ENCODE measurements around the gene GAB4.

DNA sequence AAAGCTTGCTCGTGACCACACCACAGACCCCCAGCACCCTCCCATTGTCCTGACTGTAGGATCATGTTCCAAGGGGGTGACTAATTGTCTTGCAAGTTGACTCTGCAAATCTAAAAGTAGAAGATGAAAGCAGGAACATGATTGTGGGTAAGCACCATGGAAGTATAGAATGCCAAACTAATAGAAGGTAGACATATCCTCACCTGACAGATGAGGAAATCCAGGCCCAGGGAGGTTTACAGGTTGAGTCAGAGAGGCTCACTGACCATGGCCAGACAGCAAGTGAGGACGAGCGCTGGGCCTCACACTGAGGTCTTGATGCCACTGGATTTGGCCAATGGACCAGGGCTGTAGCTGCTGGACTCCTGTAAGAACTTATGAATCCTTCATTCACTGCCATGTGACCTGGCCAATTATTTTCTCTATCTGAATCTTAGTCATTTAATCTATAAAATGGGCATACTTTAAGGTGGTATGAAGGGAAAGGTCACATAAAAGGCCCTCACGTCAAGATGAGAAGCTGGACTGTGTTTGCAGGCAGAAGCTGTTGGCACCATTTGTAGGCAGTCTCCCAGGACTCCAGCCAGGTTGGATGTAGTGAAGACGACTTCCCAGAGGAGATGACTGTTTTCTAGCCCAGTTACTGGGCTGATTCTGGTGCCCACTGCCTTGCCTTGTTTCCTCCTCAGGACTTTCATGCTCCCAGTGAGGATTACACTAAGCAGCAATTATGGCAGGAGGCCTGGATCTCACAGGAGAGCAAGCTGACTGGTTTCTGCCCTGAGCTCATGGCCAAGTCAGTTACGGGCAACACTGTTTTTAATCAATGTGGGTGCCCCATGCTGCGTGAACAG is 54.6 kb downstream of the GAB4 start:
- no peak for TF ChIP-seq TAF1 (IDR thresholded peaks at IDR 0.05; ENCODE audit: low read depth, low read length)
- no peak for TF ChIP-seq SPI1 (IDR thresholded peaks at IDR 0.05; ENCODE audit: low read depth, low read length)
- no peak for TF ChIP-seq POLR2AphosphoS5 (IDR thresholded peaks at IDR 0.05; ENCODE audit: low read depth, low read length)
- no peak for TF ChIP-seq POLR2A (IDR thresholded peaks at IDR 0.05; ENCODE audit: low read depth, low read length)

Measured in GM12891 (cell line).